Kidney (tissue), 14 donors: Measurements from ENCODE around the gene DYDC1. TPM values are rescaled to one million over a fixed set of nuclear protein-coding genes. Genes with fewer than 3 reads are reported as not detected.

Experiments
- DNase-seq, 5 donors: peaks; one replicate each; pipeline ENCODE4 v3.0.0-alpha.2; 2013 to 2020
- FAIRE-seq: peaks from 2 replicates; lab custom pipeline; 2012; peaks lifted over from hg19 to GRCh38; lab: Jason Lieb, UNC
- H3K27ac ChIP-seq, 2 donors: one replicate each; pipeline ENCODE4 v1.7.0; 2013; ENCODE audit warnings: low read depth in 2 of 2, low read length in 2 of 2, inconsistent platforms in 1 of 2
- H3K27me3 ChIP-seq: one replicate; pipeline ENCODE4 v1.7.1; 2013; ENCODE audit warnings: low read length, inconsistent platforms; ENCODE audit not compliant: control insufficient read depth, insufficient read depth
- H3K36me3 ChIP-seq, 3 donors: one replicate each; pipeline versions ENCODE4 v1.7.0 to v1.7.1; 2013; ENCODE audit warnings: low read length in 3 of 3, control low read depth in 1 of 3, inconsistent platforms in 1 of 3; ENCODE audit not compliant: insufficient read depth in 3 of 3, control insufficient read depth in 2 of 3
- H3K4me1 ChIP-seq, 3 donors: one replicate each; pipeline versions ENCODE4 v1.7.0 to v1.7.1; 2013; ENCODE audit warnings: low read length in 3 of 3, inconsistent platforms in 1 of 3, low read depth in 1 of 3; ENCODE audit not compliant: control insufficient read depth in 2 of 3, insufficient read depth in 2 of 3
- H3K4me3 ChIP-seq, 3 donors: one replicate each; pipeline versions ENCODE4 v1.7.0 to v1.8.1; 2013; ENCODE audit warnings: low read length in 3 of 3, control low read depth in 1 of 3, inconsistent platforms in 1 of 3
- H3K9ac ChIP-seq, 3 donors: one replicate each; pipeline versions ENCODE4 v1.7.0 to v1.7.1; 2013; ENCODE audit warnings: low read length in 3 of 3, control low read depth in 1 of 3, inconsistent platforms in 1 of 3
- H3K9me3 ChIP-seq, 3 donors: one replicate each; pipeline versions ENCODE4 v1.7.0 to v1.7.1; 2013; ENCODE audit warnings: low read length in 3 of 3, control low read depth in 1 of 3, inconsistent platforms in 1 of 3; ENCODE audit not compliant: control insufficient read depth in 2 of 3, insufficient read depth in 1 of 3
- CTCF ChIP-seq: IDR thresholded peaks from 3 replicates; pipeline ENCODE4 v1.5.1; 2012; ENCODE audit warnings: mild to moderate bottlenecking, moderate library complexity, borderline replicate concordance; ENCODE audit not compliant: insufficient read depth; ENCODE audit errors: extremely low read depth
- intact Hi-C: fragments of 100-400 bp; cut with DNase I; formaldehyde crosslinking; loops from one replicate; pipeline ENCODE4 v1.11.1; 2022
- polyA plus RNA-seq: library from polyadenylated mRNA; stranded (reverse); fragments of 350-450 nt; fragmentation: Illumina TruSeq; extraction: RNeasy Lipid Tissue Mini Kit (QIAGEN cat#74804); gene quantifications from one replicate; pipeline ENCODE4 v1.2.3, GENCODE V29; 2014; ENCODE audit warnings: low read depth, low replicate concordance; ENCODE audit not compliant: insufficient read depth
- total RNA-seq: library from RNA; stranded (reverse); fragmentation: NEBNext Ultra II Directional; extraction: Animal tissue kit (Norgen Biotek cat#: 25700); gene quantifications from one replicate; pipeline ENCODE4 v1.2.1, GENCODE V29; 2021
- donor health status: control.
- donor health status: control.
- donor health status: control.
- donor health status: control.
- donor health status: control.
- donor health status: DM: yes; HTN: yes; CAD: no.
- donor health status: Normal renal cell carcinoma (clear cell type).

Gene DYDC1
- total and polyA plus RNA-seq, 2 donors from 2014 or later, result not detected

- Histone ChIP-seq H3K27ac (no peak overlapping the region), H3K36me3 (no peaks in the 10 kb centered on the region), H3K4me1 (peaks cover 3 to 21% (median 12%) of the 10 kb centered on the region in 3 donors), H3K9me3 (no peaks in the 10 kb centered on the region), H3K4me3 (no peak overlapping the region), H3K9ac (no peak overlapping the region), H3K27me3 (no peaks in the 10 kb centered on the region)
- FAIRE-seq, result no peak
- intact Hi-C loops, result no loop called here
- DNase-seq, result no peak
- TF ChIP-seq CTCF, result no peak
Observed at GRCh38 chr10:80405035-80405434, 48.5 kb upstream of the DYDC1 start.

GRCh38 chr10:80400136-80400804 lies 43.7 kb upstream of the DYDC1 start:
- no peak overlapping the region for H3K4me3 ChIP-seq
- H3K27me3 ChIP-seq, result no peaks in the 10 kb centered on the region
- intact Hi-C loops, result no loop called here
- DNase-seq, result no peak
- no peak for FAIRE-seq
- H3K9me3 ChIP-seq, result no peaks in the 10 kb centered on the region
- H3K36me3 ChIP-seq, result no peaks in the 10 kb centered on the region
- H3K9ac ChIP-seq, result no peak overlapping the region
- H3K4me1 ChIP-seq, result no peaks in the 10 kb centered on the region
- H3K27ac ChIP-seq, result no peak overlapping the region
- no peak for TF ChIP-seq CTCF

- Histone ChIP-seq H3K4me1 (no peaks in the 10 kb centered on the region), H3K4me3 (no peak overlapping the region), H3K27me3 (no peaks in the 10 kb centered on the region), H3K27ac (no peak overlapping the region), H3K9me3 (no peaks in the 10 kb centered on the region), H3K36me3 (no peaks in the 10 kb centered on the region), H3K9ac (no peak overlapping the region)
- DNase-seq, result no peak
- no peak for FAIRE-seq
- intact Hi-C loops, result no loop called here
- no peak for TF ChIP-seq CTCF
Observed at GRCh38 chr10:80397014-80397413, 40.5 kb upstream of the DYDC1 start.
